H9 (cell line): ENCODE results near the gene MPP2. TPM values are rescaled to one million over a fixed set of nuclear protein-coding genes. Genes with fewer than 3 reads are reported as not detected.
"Not testable (repeated sequence)": the region's sequence is repeated elsewhere in the genome, so short reads cannot be mapped to it uniquely, and the experiment has no call there.

Source experiments
- DNase-seq: peaks from one replicate; pipeline ENCODE4 v3.0.0-alpha.2; 2017
- H2AFZ ChIP-seq: one replicate; pipeline ENCODE4 v1.6.1; 2013; ENCODE audit warnings: mild to moderate bottlenecking, low read length, control low read depth, moderate library complexity
- H2AK5ac ChIP-seq: 2 replicates; pipeline ENCODE4 v1.6.1; 2013; ENCODE audit warnings: low read length, control low read depth, mixed read lengths; ENCODE audit not compliant: insufficient read length
- H2BK120ac ChIP-seq: one replicate; pipeline ENCODE4 v1.6.1; 2013; ENCODE audit warnings: low read depth, mild to moderate bottlenecking, low read length, control low read depth, inconsistent platforms; ENCODE audit not compliant: poor library complexity, severe bottlenecking
- H2BK12ac ChIP-seq: 2 replicates; pipeline ENCODE4 v1.6.1; 2013; ENCODE audit warnings: low read length, control low read depth, mixed read lengths, low read depth; ENCODE audit not compliant: insufficient read length
- H2BK15ac ChIP-seq: 2 replicates; pipeline ENCODE4 v1.6.1; 2013; ENCODE audit warnings: low read depth, low read length, control low read depth
- H2BK20ac ChIP-seq: one replicate; pipeline ENCODE4 v1.6.1; 2013; ENCODE audit warnings: low read depth, mild to moderate bottlenecking, low read length, control low read depth, inconsistent platforms; ENCODE audit not compliant: poor library complexity, severe bottlenecking
- H2BK5ac ChIP-seq: 2 replicates; pipeline ENCODE4 v1.6.1; 2013; ENCODE audit warnings: low read length, control low read depth, mixed read lengths; ENCODE audit not compliant: insufficient read length
- H3K14ac ChIP-seq: 2 replicates; pipeline ENCODE4 v1.6.1; 2013; ENCODE audit warnings: low read length, control low read depth; ENCODE audit not compliant: insufficient read depth
- H3K18ac ChIP-seq: 2 replicates; pipeline ENCODE4 v1.6.1; 2013; ENCODE audit warnings: low read depth, mild to moderate bottlenecking, mixed read lengths, low read length, control low read depth; ENCODE audit not compliant: insufficient read length
- H3K23ac ChIP-seq: 2 replicates; pipeline ENCODE4 v1.6.1; 2013; ENCODE audit warnings: low read length, control low read depth, mixed read lengths, low read depth; ENCODE audit not compliant: insufficient read length
- H3K23me2 ChIP-seq: 2 replicates; pipeline ENCODE4 v1.6.1; 2013; ENCODE audit warnings: low read depth, mild to moderate bottlenecking, mixed read lengths, low read length, control low read depth; ENCODE audit not compliant: insufficient read length, poor library complexity, severe bottlenecking
- H3K27ac ChIP-seq: 2 replicates; pipeline ENCODE4 v1.5.1; 2013; ENCODE audit warnings: low read length, control low read depth, mixed read lengths, low read depth; ENCODE audit not compliant: insufficient read length
- H3K27me3 ChIP-seq: 2 replicates; pipeline ENCODE4 v1.6.1; 2013; ENCODE audit warnings: low read length, control low read depth, inconsistent platforms; ENCODE audit not compliant: insufficient read depth
- H3K4ac ChIP-seq: 2 replicates; pipeline ENCODE4 v1.6.1; 2013; ENCODE audit warnings: low read depth, mild to moderate bottlenecking, control low read depth, inconsistent platforms, low read length, moderate library complexity
- H3K4me1 ChIP-seq: 2 replicates; pipeline ENCODE4 v1.6.1; 2013; ENCODE audit warnings: low read length, control low read depth, inconsistent platforms; ENCODE audit not compliant: insufficient read depth
- H3K4me2 ChIP-seq: 2 replicates; pipeline ENCODE4 v1.6.1; 2013; ENCODE audit warnings: low read length, control low read depth, mixed read lengths; ENCODE audit not compliant: insufficient read length, insufficient read depth
- H3K56ac ChIP-seq: 2 replicates; pipeline ENCODE4 v1.6.1; 2013; ENCODE audit warnings: low read depth, mild to moderate bottlenecking, mixed read lengths, low read length, control low read depth; ENCODE audit not compliant: insufficient read length
- H3K79me1 ChIP-seq: 2 replicates; pipeline ENCODE4 v1.6.1; 2013; ENCODE audit warnings: low read depth, mild to moderate bottlenecking, moderate library complexity, low read length, control low read depth, inconsistent platforms; ENCODE audit not compliant: insufficient read depth, poor library complexity, severe bottlenecking
- H3K79me2 ChIP-seq: 2 replicates; pipeline ENCODE4 v1.6.1; 2013; ENCODE audit warnings: low read length, control low read depth, inconsistent platforms; ENCODE audit not compliant: insufficient read depth
- H3K9ac ChIP-seq: 2 replicates; pipeline ENCODE4 v1.6.1; 2013; ENCODE audit warnings: low read length, control low read depth, mixed read lengths; ENCODE audit not compliant: insufficient read length; ENCODE audit errors: extremely low read depth
- H3K9me3 ChIP-seq: one replicate; pipeline ENCODE4 v1.6.1; 2013; ENCODE audit warnings: low read depth, low read length, inconsistent platforms; ENCODE audit not compliant: control insufficient read depth
- H3T11ph ChIP-seq: one replicate; pipeline ENCODE4 v1.6.1; 2013; ENCODE audit warnings: mild to moderate bottlenecking, low read length, control low read depth, inconsistent platforms
- H4K20me1 ChIP-seq: one replicate; pipeline ENCODE4 v1.6.1; 2013; ENCODE audit not compliant: control insufficient read depth, insufficient read length, insufficient read depth
- H4K5ac ChIP-seq: 2 replicates; pipeline ENCODE4 v1.6.1; 2013; ENCODE audit warnings: low read depth, mild to moderate bottlenecking, mixed read lengths, low read length, control low read depth; ENCODE audit not compliant: insufficient read length
- H4K8ac ChIP-seq: replicated peaks from 2 replicates; pipeline ENCODE4 v1.6.1; 2013; ENCODE audit warnings: low read length, control low read depth, mixed read lengths, low read depth; ENCODE audit not compliant: insufficient read length
- H4K91ac ChIP-seq: 2 replicates; pipeline ENCODE4 v1.6.1; 2013; ENCODE audit warnings: low read depth, mild to moderate bottlenecking, moderate library complexity, mixed read lengths, low read length, control low read depth; ENCODE audit not compliant: insufficient read length
- H3K27ac Mint-ChIP-seq, 3 experiments: 2 replicates in 2 of 3; 3 replicates in 1 of 3; pipeline ENCODE4 v1.8.0; 2020 to 2021; ENCODE audit warnings: mixed read lengths in 3 of 3, mild to moderate bottlenecking in 1 of 3, moderate library complexity in 1 of 3
- H3K27me3 Mint-ChIP-seq: 2 replicates; pipeline ENCODE4 v1.8.0; 2021; ENCODE audit warnings: low read depth, mild to moderate bottlenecking, moderate library complexity, mixed read lengths
- H3K36me3 Mint-ChIP-seq, 3 experiments: 2 replicates in 2 of 3; 3 replicates in 1 of 3; pipeline ENCODE4 v1.8.0; 2020 to 2021; ENCODE audit warnings: low read depth in 3 of 3, mixed read lengths in 3 of 3; ENCODE audit not compliant: insufficient read depth in 1 of 3
- H3K4me1 Mint-ChIP-seq, 2 experiments: 2 replicates each; pipeline ENCODE4 v1.8.0; 2020; ENCODE audit warnings: mixed read lengths in 2 of 2
- H3K4me3 Mint-ChIP-seq, 2 experiments: 2 replicates in 1 of 2; 3 replicates in 1 of 2; pipeline ENCODE4 v1.8.0; 2020 to 2021; ENCODE audit warnings: mild to moderate bottlenecking in 2 of 2, mixed read lengths in 2 of 2, moderate library complexity in 1 of 2
- H3K9me3 Mint-ChIP-seq, 2 experiments: 2 replicates in 1 of 2; 3 replicates in 1 of 2; pipeline ENCODE4 v1.8.0; 2020; ENCODE audit warnings: mild to moderate bottlenecking in 2 of 2, mixed read lengths in 2 of 2, moderate library complexity in 1 of 2
- WGBS: extraction: QIAGEN DNeasy Blood & Tissue Kit; methylation state at CpG from one replicate; pipeline ENCODE4 v1.1.7; 2013; ENCODE audit warnings: missing lambda C conversion rate, low lambda C conversion rate, mixed read lengths; ENCODE audit not compliant: insufficient read length; ENCODE audit errors: extremely low coverage; 5-methylcytosine and 5-hydroxymethylcytosine counted together
- total RNA-seq: library from RNA; stranded (reverse); gene quantifications from 2 replicates; pipeline ENCODE4 v1.2.1, GENCODE V29; 2021
- TF ChIP-seq, protein P1 (sequence below): fragments of 200-600 bp; sonication (generic); conservative IDR thresholded peaks from 3 replicates; pipeline ENCODE4 v1.8.0; 2021; ENCODE audit warnings: antibody characterized with exemption, mild to moderate bottlenecking

The MPP2 gene
- total RNA-seq, 1 experiment from 2014 or later: 16.3 TPM

DNA sequence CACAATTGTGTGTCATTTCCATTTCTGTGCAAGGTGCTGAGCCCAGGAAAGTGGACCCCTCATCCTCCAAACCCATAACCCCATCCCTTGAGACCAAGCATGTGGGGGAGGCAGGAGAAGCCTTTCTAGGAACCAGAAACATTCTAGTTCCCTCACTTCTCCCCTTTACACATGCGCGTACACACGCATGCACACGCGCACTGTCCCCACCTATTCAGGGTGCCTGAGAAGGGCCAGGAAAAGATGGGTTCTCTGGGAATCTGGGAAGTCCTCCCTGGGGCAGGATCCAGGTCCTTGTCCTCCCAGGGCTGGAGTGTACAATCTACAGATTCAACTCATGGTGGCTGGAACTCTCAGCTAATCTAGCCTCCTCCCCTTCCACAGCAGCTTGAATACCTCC, 32.5 kb upstream of the MPP2 start:
- H3K23me2 ChIP-seq: no peaks in the 10 kb centered on the region
- no peak overlapping the region for H2AK5ac ChIP-seq
- no peaks in the 10 kb centered on the region for H3K79me2 ChIP-seq
- H3K79me1 ChIP-seq: no peaks in the 10 kb centered on the region
- H3K27ac Mint-ChIP-seq: no peak overlapping the region
- H3K27ac ChIP-seq: no peak overlapping the region
- H2BK15ac ChIP-seq: no peak overlapping the region
- H3K18ac ChIP-seq: no peak overlapping the region
- H3K36me3 Mint-ChIP-seq: no peaks in the 10 kb centered on the region
- H3K14ac ChIP-seq: no peak overlapping the region
- no peak overlapping the region for H2BK20ac ChIP-seq
- H3K56ac ChIP-seq: no peak overlapping the region
- H3K4ac ChIP-seq: no peak overlapping the region
- H4K5ac ChIP-seq: no peak overlapping the region
- H3T11ph ChIP-seq: no peak overlapping the region
- H3K4me2 ChIP-seq: no peak overlapping the region
- H3K27me3 Mint-ChIP-seq: peaks cover 51% of the 10 kb centered on the region
- no peak overlapping the region for H3K9ac ChIP-seq
- no peak overlapping the region for H2BK12ac ChIP-seq
- H3K9me3 ChIP-seq: no peaks in the 10 kb centered on the region
- no peak overlapping the region for H2AFZ ChIP-seq
- no peaks in the 10 kb centered on the region for H4K20me1 ChIP-seq
- no peak overlapping the region for H4K8ac ChIP-seq
- no peak for DNase-seq
- WGBS: no CpG with 5 or more reads among the region's 5 CpGs
- TF ChIP-seq, protein P1, sequence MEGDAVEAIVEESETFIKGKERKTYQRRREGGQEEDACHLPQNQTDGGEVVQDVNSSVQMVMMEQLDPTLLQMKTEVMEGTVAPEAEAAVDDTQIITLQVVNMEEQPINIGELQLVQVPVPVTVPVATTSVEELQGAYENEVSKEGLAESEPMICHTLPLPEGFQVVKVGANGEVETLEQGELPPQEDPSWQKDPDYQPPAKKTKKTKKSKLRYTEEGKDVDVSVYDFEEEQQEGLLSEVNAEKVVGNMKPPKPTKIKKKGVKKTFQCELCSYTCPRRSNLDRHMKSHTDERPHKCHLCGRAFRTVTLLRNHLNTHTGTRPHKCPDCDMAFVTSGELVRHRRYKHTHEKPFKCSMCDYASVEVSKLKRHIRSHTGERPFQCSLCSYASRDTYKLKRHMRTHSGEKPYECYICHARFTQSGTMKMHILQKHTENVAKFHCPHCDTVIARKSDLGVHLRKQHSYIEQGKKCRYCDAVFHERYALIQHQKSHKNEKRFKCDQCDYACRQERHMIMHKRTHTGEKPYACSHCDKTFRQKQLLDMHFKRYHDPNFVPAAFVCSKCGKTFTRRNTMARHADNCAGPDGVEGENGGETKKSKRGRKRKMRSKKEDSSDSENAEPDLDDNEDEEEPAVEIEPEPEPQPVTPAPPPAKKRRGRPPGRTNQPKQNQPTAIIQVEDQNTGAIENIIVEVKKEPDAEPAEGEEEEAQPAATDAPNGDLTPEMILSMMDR: no peak
- peaks cover 9 to 20% of the 10 kb centered on the region in 2 experiments for H3K4me1 Mint-ChIP-seq
- H3K27me3 ChIP-seq: peaks cover 4% of the 10 kb centered on the region
- H3K4me3 Mint-ChIP-seq: no peak overlapping the region
- no peak overlapping the region for H3K23ac ChIP-seq
- H2BK5ac ChIP-seq: no peak overlapping the region
- no peak overlapping the region for H4K91ac ChIP-seq
- H3K4me1 ChIP-seq: no peaks in the 10 kb centered on the region
- H2BK120ac ChIP-seq: no peak overlapping the region
- H3K9me3 Mint-ChIP-seq: no peaks in the 10 kb centered on the region

DNA sequence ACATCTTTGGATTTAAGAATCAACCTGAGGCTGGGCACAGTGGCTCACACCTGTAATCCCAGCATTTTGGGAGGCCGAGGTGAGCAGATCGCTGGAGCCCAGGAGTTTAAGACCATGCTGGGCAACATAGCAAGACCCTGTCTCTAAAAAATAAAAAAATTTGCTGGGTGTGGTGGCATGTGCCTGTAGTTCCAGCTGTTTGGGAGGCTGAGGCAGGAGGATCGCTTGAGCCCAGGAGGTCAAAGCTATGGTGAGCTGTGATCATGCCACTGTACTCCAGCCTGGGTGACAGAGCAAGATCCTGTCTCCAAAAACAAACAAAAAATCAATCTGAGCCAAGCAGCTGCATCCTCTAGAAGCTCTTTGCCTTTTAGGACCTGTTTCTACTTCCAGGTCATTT, 32.1 kb upstream of the MPP2 start:
- H2BK5ac ChIP-seq, H4K8ac ChIP-seq, H2BK20ac ChIP-seq, H3K23me2 ChIP-seq, H4K91ac ChIP-seq, H3K9me3 ChIP-seq, H3K36me3 Mint-ChIP-seq, H3K4me2 ChIP-seq, H3K4ac ChIP-seq, H3K4me3 Mint-ChIP-seq, H2AFZ ChIP-seq, H3K4me1 ChIP-seq, H3K27me3 ChIP-seq, H3K18ac ChIP-seq, H3K9ac ChIP-seq, H3K27ac Mint-ChIP-seq, H4K20me1 ChIP-seq, H2BK12ac ChIP-seq, H3K9me3 Mint-ChIP-seq, H3K56ac ChIP-seq, H2BK120ac ChIP-seq, H3T11ph ChIP-seq, H3K23ac ChIP-seq, H3K14ac ChIP-seq, H2AK5ac ChIP-seq, H3K27ac ChIP-seq, H2BK15ac ChIP-seq, DNase-seq, H3K79me2 ChIP-seq, H4K5ac ChIP-seq, H3K79me1 ChIP-seq: not testable (repeated sequence)
- H3K4me1 Mint-ChIP-seq: peaks cover 9 to 20% of the 10 kb centered on the region in 2 experiments
- peaks cover 52% of the 10 kb centered on the region for H3K27me3 Mint-ChIP-seq
- WGBS: no CpG with 5 or more reads among the region's 3 CpGs
